Measurements from ENCODE around the gene GPR142.
A peak's percentile ranks its signal among the peaks of the same experiment; 100 is the strongest.

Gene GPR142

DNA sequence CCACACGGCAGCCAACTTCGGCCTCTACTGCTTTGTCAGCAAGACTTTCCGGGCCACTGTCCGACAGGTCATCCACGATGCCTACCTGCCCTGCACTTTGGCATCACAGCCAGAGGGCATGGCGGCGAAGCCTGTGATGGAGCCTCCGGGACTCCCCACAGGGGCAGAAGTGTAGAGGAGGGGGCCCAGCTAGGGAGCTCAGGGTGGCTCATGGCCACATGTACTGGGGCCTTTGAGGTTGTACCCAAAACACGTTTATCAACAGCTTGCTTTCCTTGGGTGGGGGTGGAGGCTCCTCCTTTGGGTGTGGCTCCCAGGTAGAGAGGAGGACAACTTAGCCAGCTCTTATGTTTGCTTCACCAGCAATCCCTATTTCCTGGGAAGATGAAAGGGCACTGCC lies 5.1 kb downstream of the GPR142 start:
- H3K4me3 ChIP-seq (replicated peaks; ENCODE audit: low read depth, low read length), result no peak overlapping the region
- TF ChIP-seq, protein P1, sequence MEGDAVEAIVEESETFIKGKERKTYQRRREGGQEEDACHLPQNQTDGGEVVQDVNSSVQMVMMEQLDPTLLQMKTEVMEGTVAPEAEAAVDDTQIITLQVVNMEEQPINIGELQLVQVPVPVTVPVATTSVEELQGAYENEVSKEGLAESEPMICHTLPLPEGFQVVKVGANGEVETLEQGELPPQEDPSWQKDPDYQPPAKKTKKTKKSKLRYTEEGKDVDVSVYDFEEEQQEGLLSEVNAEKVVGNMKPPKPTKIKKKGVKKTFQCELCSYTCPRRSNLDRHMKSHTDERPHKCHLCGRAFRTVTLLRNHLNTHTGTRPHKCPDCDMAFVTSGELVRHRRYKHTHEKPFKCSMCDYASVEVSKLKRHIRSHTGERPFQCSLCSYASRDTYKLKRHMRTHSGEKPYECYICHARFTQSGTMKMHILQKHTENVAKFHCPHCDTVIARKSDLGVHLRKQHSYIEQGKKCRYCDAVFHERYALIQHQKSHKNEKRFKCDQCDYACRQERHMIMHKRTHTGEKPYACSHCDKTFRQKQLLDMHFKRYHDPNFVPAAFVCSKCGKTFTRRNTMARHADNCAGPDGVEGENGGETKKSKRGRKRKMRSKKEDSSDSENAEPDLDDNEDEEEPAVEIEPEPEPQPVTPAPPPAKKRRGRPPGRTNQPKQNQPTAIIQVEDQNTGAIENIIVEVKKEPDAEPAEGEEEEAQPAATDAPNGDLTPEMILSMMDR (IDR thresholded peaks at IDR 0.05; ENCODE audit: low read depth, low read length, missing control alignments), result no peak
- no peak for DNase-seq (ENCODE audit: extremely low read depth, low read depth)

- no peak for DNase-seq (ENCODE audit: extremely low read depth, low read depth)
- H3K4me3 ChIP-seq (replicated peaks; ENCODE audit: low read depth, low read length), result no peak overlapping the region
- TF ChIP-seq, protein P1 (IDR thresholded peaks at IDR 0.05; ENCODE audit: low read depth, low read length, missing control alignments), result no peak
Observed at GRCh38 chr17:74373838-74374606, 6.7 kb downstream of the GPR142 start.

GRCh38 chr17:74374858-74375257 lies 7.6 kb downstream of the GPR142 start:
- H3K4me3 ChIP-seq (replicated peaks; ENCODE audit: low read depth, low read length), result no peak overlapping the region
- no peak for DNase-seq (ENCODE audit: extremely low read depth, low read depth)
- TF ChIP-seq, protein P1 (IDR thresholded peaks at IDR 0.05; ENCODE audit: low read depth, low read length, missing control alignments), result no peak

GRCh38 chr17:74379495-74380085 lies 12.3 kb downstream of the GPR142 start:
- DNase-seq (ENCODE audit: extremely low read depth, low read depth), result peak; percentile 21
- H3K4me3 ChIP-seq (replicated peaks; ENCODE audit: low read depth, low read length), result no peak overlapping the region
- TF ChIP-seq, protein P1 (IDR thresholded peaks at IDR 0.05; ENCODE audit: low read depth, low read length, missing control alignments), result peak; percentile 82

GRCh38 chr17:74380086-74380958 lies 13.0 kb downstream of the GPR142 start:
- TF ChIP-seq, protein P1 (IDR thresholded peaks at IDR 0.05; ENCODE audit: low read depth, low read length, missing control alignments), result no peak
- no peak for DNase-seq (ENCODE audit: extremely low read depth, low read depth)
- no peak overlapping the region for H3K4me3 ChIP-seq (replicated peaks; ENCODE audit: low read depth, low read length)

GRCh38 chr17:74380959-74381808 lies 13.9 kb downstream of the GPR142 start:
- TF ChIP-seq, protein P1 (IDR thresholded peaks at IDR 0.05; ENCODE audit: low read depth, low read length, missing control alignments), result no peak
- no peak for DNase-seq (ENCODE audit: extremely low read depth, low read depth)
- no peak overlapping the region for H3K4me3 ChIP-seq (replicated peaks; ENCODE audit: low read depth, low read length)
